ENCODE data around the gene NPAT. TPM values are rescaled to one million over a fixed set of nuclear protein-coding genes. Genes with fewer than 3 reads are reported as not detected.
A peak's percentile ranks its signal among the peaks of the same experiment; 100 is the strongest.
"Not testable (repeated sequence)": the region's sequence is repeated elsewhere in the genome, so short reads cannot be mapped to it uniquely, and the experiment has no call there.

Gene NPAT
- total RNA-seq, 1 experiment from 2014 or later: 11.0 TPM

DNA sequence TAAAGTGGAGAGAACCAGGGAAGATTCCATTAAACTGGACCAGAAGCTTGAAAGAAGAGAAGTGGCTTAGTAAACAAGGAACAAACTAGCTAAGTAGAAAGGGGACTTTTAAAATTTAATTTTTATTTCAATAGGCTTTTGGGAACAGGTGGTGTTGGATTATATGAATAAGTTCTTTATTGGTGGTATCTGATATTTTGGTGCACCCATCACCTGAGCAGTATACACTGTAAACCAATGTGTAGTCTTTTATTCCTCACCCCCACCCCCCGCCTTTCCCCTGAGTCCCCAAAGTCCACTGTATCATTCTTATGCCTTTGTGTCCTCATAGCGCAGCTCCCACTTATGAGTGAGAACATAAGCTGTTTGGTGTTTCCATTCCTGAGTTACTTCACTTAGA, 93.7 kb downstream of the NPAT start:
- CTCF ChIA-PET: interaction anchor here (0.8 kb wide), 1 partner anchor 10 kb away, joined by 3 read pairs; no protein-coding TSS in a partner anchor
- DNase-seq (ENCODE audit: unreplicated experiment): no peak
- H3K27me3 Mint-ChIP-seq (ENCODE audit: insufficient read depth, unreplicated experiment): no peaks in the 10 kb centered on the region
- no peaks in the 10 kb centered on the region for H3K9me3 Mint-ChIP-seq (ENCODE audit: unreplicated experiment)
- H3K36me3 Mint-ChIP-seq (ENCODE audit: insufficient read depth, unreplicated experiment): peaks cover 70% of the 10 kb centered on the region
- no peak overlapping the region for H3K4me3 Mint-ChIP-seq (ENCODE audit: unreplicated experiment)
- BruUV-seq (replicated peaks): no TSS peak
- TF ChIP-seq CTCF (IDR thresholded peaks at IDR 0.05; ENCODE audit: unreplicated experiment): no peak
- POLR2A ChIA-PET: interaction anchor here (1.2 kb wide), 1 partner anchor 10 kb away, joined by 3 read pairs; no protein-coding TSS in a partner anchor
- no peak overlapping the region for H3K27ac Mint-ChIP-seq (ENCODE audit: low read depth, unreplicated experiment)
- intact Hi-C loops (cut with micrococcal nuclease): no loop called here
- H3K4me1 Mint-ChIP-seq (ENCODE audit: insufficient read depth, unreplicated experiment): peaks cover 23% of the 10 kb centered on the region

GRCh38 chr11:108125096-108125495, 97.3 kb downstream of the NPAT start:
- H3K9me3 Mint-ChIP-seq (ENCODE audit: unreplicated experiment): no peaks in the 10 kb centered on the region
- H3K27ac Mint-ChIP-seq (ENCODE audit: low read depth, unreplicated experiment): peak overlapping the region; percentile 40
- ChIA-PET CTCF (interaction anchor here (0.6 to 1.1 kb wide), 2 partner anchors 19 to 140 kb away, joined by 3 to 4 read pairs; no protein-coding TSS in a partner anchor), POLR2A (interaction anchor here (1.2 kb wide), 1 partner anchor 98 kb away, joined by 3 read pairs; the partner anchor contains the start of genes ATM and NPAT)
- intact Hi-C loops (cut with micrococcal nuclease): no loop called here
- H3K36me3 Mint-ChIP-seq (ENCODE audit: insufficient read depth, unreplicated experiment): peaks cover 42% of the 10 kb centered on the region
- H3K27me3 Mint-ChIP-seq (ENCODE audit: insufficient read depth, unreplicated experiment): no peaks in the 10 kb centered on the region
- DNase-seq (ENCODE audit: unreplicated experiment): no peak
- no peak overlapping the region for H3K4me3 Mint-ChIP-seq (ENCODE audit: unreplicated experiment)
- no TSS peak for BruUV-seq (replicated peaks)
- no peak for TF ChIP-seq CTCF (IDR thresholded peaks at IDR 0.05; ENCODE audit: unreplicated experiment)
- H3K4me1 Mint-ChIP-seq (ENCODE audit: insufficient read depth, unreplicated experiment): peaks cover 40% of the 10 kb centered on the region

DNA sequence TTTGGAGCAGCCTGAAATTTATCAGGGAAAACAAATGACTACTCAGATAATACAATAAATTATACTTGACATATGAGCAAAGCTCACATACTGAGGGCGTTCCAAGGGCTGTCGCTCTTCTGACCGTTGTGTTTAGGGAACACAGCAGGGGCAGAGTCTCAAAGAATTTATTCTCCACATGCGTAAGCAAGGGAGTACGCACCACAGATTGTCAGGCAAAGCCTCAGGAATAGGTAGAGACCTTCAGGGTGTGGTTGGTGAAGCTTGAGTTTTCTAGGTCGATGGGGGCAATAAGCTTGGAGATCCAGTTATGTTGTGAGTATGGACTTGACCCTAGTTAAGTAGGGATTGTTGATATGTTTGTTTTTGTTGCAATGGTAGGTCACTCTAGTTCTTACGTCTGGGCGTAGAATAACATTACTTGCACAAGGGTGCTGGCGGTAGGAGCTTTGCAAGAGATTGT, 100.2 kb downstream of the NPAT start:
- Mint-ChIP-seq H3K4me1 (ENCODE audit: insufficient read depth, unreplicated experiment) (peaks cover 40% of the 10 kb centered on the region), H3K9me3 (ENCODE audit: unreplicated experiment) (no peaks in the 10 kb centered on the region), H3K4me3 (ENCODE audit: unreplicated experiment) (peak overlapping the region; percentile 83), H3K27ac (ENCODE audit: low read depth, unreplicated experiment) (peak overlapping the region; percentile 91), H3K27me3 (ENCODE audit: insufficient read depth, unreplicated experiment) (no peaks in the 10 kb centered on the region), H3K36me3 (ENCODE audit: insufficient read depth, unreplicated experiment) (peaks cover 26% of the 10 kb centered on the region)
- intact Hi-C loops (cut with micrococcal nuclease): loop anchor here (2.0 kb wide), 1 partner anchor 101 kb away; the partner anchor contains the start of genes ATM and NPAT
- ChIA-PET POLR2A (interaction anchor here (0.6 to 3.2 kb wide), 17 partner anchors 8 to 488 kb away, joined by 3 to 22 read pairs (median 3); partner anchors contain the start of genes ATM, CUL5 and NPAT), CTCF (interaction anchor here (0.6 to 0.7 kb wide), 2 partner anchors 23 to 30 kb away, joined by 3 read pairs; no protein-coding TSS in a partner anchor)
- TF ChIP-seq CTCF (IDR thresholded peaks at IDR 0.05; ENCODE audit: unreplicated experiment): no peak
- peak; percentile 46 for DNase-seq (ENCODE audit: unreplicated experiment)
- BruUV-seq (replicated peaks): TSS peak; percentile 57

- peak; percentile 95 for DNase-seq (ENCODE audit: unreplicated experiment)
- no TSS peak for BruUV-seq (replicated peaks)
- peaks cover 38% of the 10 kb centered on the region for H3K4me1 Mint-ChIP-seq (ENCODE audit: insufficient read depth, unreplicated experiment)
- no peaks in the 10 kb centered on the region for H3K9me3 Mint-ChIP-seq (ENCODE audit: unreplicated experiment)
- H3K27ac Mint-ChIP-seq (ENCODE audit: low read depth, unreplicated experiment): peak within 1 kb of the TSS; percentile 91
- ChIA-PET POLR2A (interaction anchor here (0.6 to 3.2 kb wide), 15 partner anchors 8 to 489 kb away, joined by 3 to 22 read pairs (median 3); partner anchors contain the start of genes ATM, CUL5 and NPAT), CTCF (interaction anchor here (0.7 kb wide), 2 partner anchors 23 to 529 kb away, joined by 3 to 4 read pairs; no protein-coding TSS in a partner anchor)
- peak; percentile 7 for TF ChIP-seq CTCF (IDR thresholded peaks at IDR 0.05; ENCODE audit: unreplicated experiment)
- peak within 1 kb of the TSS; percentile 83 for H3K4me3 Mint-ChIP-seq (ENCODE audit: unreplicated experiment)
- H3K36me3 Mint-ChIP-seq (ENCODE audit: insufficient read depth, unreplicated experiment): peaks cover 22% of the 10 kb centered on the region
- intact Hi-C loops (cut with micrococcal nuclease): loop anchor here (2.0 kb wide), 2 partner anchors 101 to 527 kb away; partner anchors contain the start of genes ATM and NPAT
- no peaks in the 10 kb centered on the region for H3K27me3 Mint-ChIP-seq (ENCODE audit: insufficient read depth, unreplicated experiment)
These were observed 100.9 kb downstream of the NPAT start, which contains the start of gene ACAT1 for GRCh38 chr11:108121274-108122155. ACAT1 (plus strand) TSS chr11:108121567; CDS start chr11:108121607, 40 bp downstream.

DNA sequence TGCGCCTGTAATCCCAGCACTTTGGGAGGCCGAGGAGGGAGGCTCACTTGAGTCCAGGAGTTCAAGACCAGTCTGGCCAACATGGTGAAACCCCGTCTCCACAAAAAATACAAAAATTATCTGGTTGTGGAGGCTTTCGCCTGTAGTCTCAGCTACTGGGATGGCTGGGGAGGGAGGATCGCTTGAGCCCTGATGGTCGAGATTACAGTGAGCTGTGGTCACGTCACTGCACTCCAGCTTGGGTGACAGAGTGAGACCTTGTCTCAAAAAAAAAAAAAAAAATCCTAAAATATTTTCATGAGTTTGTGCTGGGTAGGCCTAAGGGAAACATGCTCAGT, 101.5 kb downstream of the NPAT start:
- not testable (repeated sequence) for H3K27me3 Mint-ChIP-seq (ENCODE audit: insufficient read depth, unreplicated experiment); BruUV-seq (replicated peaks); DNase-seq (ENCODE audit: unreplicated experiment); H3K9me3 Mint-ChIP-seq (ENCODE audit: unreplicated experiment)
- Mint-ChIP-seq H3K27ac (ENCODE audit: low read depth, unreplicated experiment) (peak overlapping the region; percentile 91), H3K36me3 (ENCODE audit: insufficient read depth, unreplicated experiment) (peaks cover 22% of the 10 kb centered on the region), H3K4me3 (ENCODE audit: unreplicated experiment) (peak overlapping the region; percentile 83), H3K4me1 (ENCODE audit: insufficient read depth, unreplicated experiment) (peaks cover 36% of the 10 kb centered on the region)
- intact Hi-C loops (cut with micrococcal nuclease): loop anchor here (2.0 kb wide), 1 partner anchor 528 kb away; no protein-coding TSS in a partner anchor
- ChIA-PET CTCF (interaction anchor here (0.7 kb wide), 1 partner anchor 529 kb away, joined by 4 read pairs; no protein-coding TSS in a partner anchor), POLR2A (interaction anchor here (1.7 to 3.2 kb wide), 2 partner anchors 9 to 101 kb away, joined by 5 to 22 read pairs; partner anchors contain the start of genes ATM and NPAT)
